Renal cortex interstitium (tissue), 15 donors: ENCODE data around the gene COQ5. TPM values are rescaled to one million over a fixed set of nuclear protein-coding genes. Genes with fewer than 3 reads are reported as not detected.

Experiments used
- DNase-seq, 11 donors: peaks; one replicate each; pipeline ENCODE4 v3.0.0-alpha.2; 2013; ENCODE audit warnings: low read depth in 9 of 11, low spot score in 4 of 11; ENCODE audit errors: extremely low read depth in 1 of 11
- long read RNA-seq, 16 experiments: transcript quantifications; one replicate each; lab custom pipeline, GENCODE V29; 2026
- polyA plus RNA-seq, 3 donors: library from polyadenylated mRNA; unstranded; fragments of 120-200 nt; gene quantifications; one replicate each; pipeline ENCODE4 v1.2.1, GENCODE V29; 2013; ENCODE audit not compliant: insufficient read length in 3 of 3

Gene COQ5
- polyA plus RNA-seq = 10 to 100 TPM; 62.1 to 63.6 (median 62.6) TPM
- long read RNA-seq, donor 1, transcript COQ5-201 (7 exons, 1,535 nt) = major isoform, 13 of 18 reads
- long read RNA-seq, donor 1, partial matches to known transcripts = 5 of 18 reads
- long read RNA-seq, donor 1, other reads (novel, unspliced or antisense) = 0 of 18 reads
- long read RNA-seq, donor 2, transcript COQ5-201 (7 exons, 1,535 nt) = major isoform, 12 of 115 reads
- long read RNA-seq, donor 2, partial matches to known transcripts = 103 of 115 reads
- long read RNA-seq, donor 2, other reads (novel, unspliced or antisense) = 0 of 115 reads
- long read RNA-seq, donor 3, transcript COQ5-201 (7 exons, 1,535 nt) = major isoform, 23 of 48 reads
- long read RNA-seq, donor 3, partial matches to known transcripts = 23 of 48 reads
- long read RNA-seq, donor 3, other reads (novel, unspliced or antisense) = 0 of 48 reads
- long read RNA-seq, donor 4, transcript COQ5-201 (7 exons, 1,535 nt) = major isoform, 14 of 113 reads
- long read RNA-seq, donor 4, partial matches to known transcripts = 84 of 113 reads
- long read RNA-seq, donor 4, other reads (novel, unspliced or antisense) = 15 of 113 reads
- long read RNA-seq, donor 5 = 0 reads
- long read RNA-seq, donor 6, transcript COQ5-201 (7 exons, 1,535 nt) = major isoform, 19 of 142 reads
- long read RNA-seq, donor 6, partial matches to known transcripts = 122 of 142 reads
- long read RNA-seq, donor 6, other reads (novel, unspliced or antisense) = 0 of 142 reads
- long read RNA-seq, donor 7, transcript COQ5-201 (7 exons, 1,535 nt) = major isoform, 15 of 37 reads
- long read RNA-seq, donor 7, partial matches to known transcripts = 22 of 37 reads
- long read RNA-seq, donor 7, other reads (novel, unspliced or antisense) = 0 of 37 reads
- long read RNA-seq, donor 8, transcript COQ5-201 (7 exons, 1,535 nt) = major isoform, 27 of 192 reads
- long read RNA-seq, donor 8, partial matches to known transcripts = 145 of 192 reads
- long read RNA-seq, donor 8, other reads (novel, unspliced or antisense) = 20 of 192 reads
- long read RNA-seq, donor 9, transcript COQ5-201 (7 exons, 1,535 nt) = major isoform, 23 of 38 reads
- long read RNA-seq, donor 9, partial matches to known transcripts = 15 of 38 reads
- long read RNA-seq, donor 9, other reads (novel, unspliced or antisense) = 0 of 38 reads
- long read RNA-seq, donor 10, transcript COQ5-201 (7 exons, 1,535 nt) = major isoform, 18 of 129 reads
- long read RNA-seq, donor 10, partial matches to known transcripts = 99 of 129 reads
- long read RNA-seq, donor 10, other reads (novel, unspliced or antisense) = 10 of 129 reads
- long read RNA-seq, donor 11, transcript COQ5-201 (7 exons, 1,535 nt) = major isoform, 7 of 24 reads
- long read RNA-seq, donor 11, partial matches to known transcripts = 17 of 24 reads
- long read RNA-seq, donor 11, other reads (novel, unspliced or antisense) = 0 of 24 reads
- long read RNA-seq, donor 12, transcript COQ5-201 (7 exons, 1,535 nt) = major isoform, 8 of 64 reads
- long read RNA-seq, donor 12, partial matches to known transcripts = 48 of 64 reads
- long read RNA-seq, donor 12, other reads (novel, unspliced or antisense) = 8 of 64 reads
- long read RNA-seq, donor 13 = 0 reads
- long read RNA-seq, donor 14, transcript COQ5-201 (7 exons, 1,535 nt) = major isoform, 21 of 118 reads
- long read RNA-seq, donor 14, partial matches to known transcripts = 86 of 118 reads
- long read RNA-seq, donor 14, other reads (novel, unspliced or antisense) = 11 of 118 reads
- long read RNA-seq, donor 15, transcript COQ5-201 (7 exons, 1,535 nt) = major isoform, 10 of 54 reads
- long read RNA-seq, donor 15, partial matches to known transcripts = 44 of 54 reads
- long read RNA-seq, donor 15, other reads (novel, unspliced or antisense) = 0 of 54 reads
- long read RNA-seq, donor 16, transcript COQ5-201 (7 exons, 1,535 nt) = major isoform, 53 of 309 reads
- long read RNA-seq, donor 16, partial matches to known transcripts = 248 of 309 reads
- long read RNA-seq, donor 16, other reads (novel, unspliced or antisense) = 6 of 309 reads

- DNase-seq = peak; percentile 83 to 94 (median 90)
Observed at GRCh38 chr12:120528861-120529525, at the start of gene COQ5. TSS of gene COQ5 (minus strand) at chr12:120529158. CDS start at chr12:120529141, 17 bp downstream.

GRCh38 chr12:120574106-120574505 lies 45.1 kb upstream of the COQ5 start:
- DNase-seq = no peak

GRCh38 chr12:120573560-120573959 lies 44.6 kb upstream of the COQ5 start:
- DNase-seq = no peak

- no peak for DNase-seq
Observed at GRCh38 chr12:120571299-120571698, 42.3 kb upstream of the COQ5 start.

- DNase-seq = no peak
Observed at GRCh38 chr12:120563495-120563894, 34.5 kb upstream of the COQ5 start.

- DNase-seq = no peak
Observed at GRCh38 chr12:120562906-120563305, 33.9 kb upstream of the COQ5 start.

- DNase-seq = no peak
Observed at GRCh38 chr12:120557589-120557988, 28.6 kb upstream of the COQ5 start.

GRCh38 chr12:120554678-120555077 lies 25.7 kb upstream of the COQ5 start:
- DNase-seq = no peak

GRCh38 chr12:120546050-120546386 lies 17.1 kb upstream of the COQ5 start:
- no peak for DNase-seq

- no peak for DNase-seq
Observed at GRCh38 chr12:120544691-120545090, 15.7 kb upstream of the COQ5 start.

GRCh38 chr12:120542166-120542565 lies 13.2 kb upstream of the COQ5 start:
- DNase-seq = no peak

GRCh38 chr12:120540445-120540844 lies 11.5 kb upstream of the COQ5 start:
- no peak for DNase-seq

GRCh38 chr12:120539303-120539702 lies 10.3 kb upstream of the COQ5 start:
- DNase-seq = no peak

- DNase-seq = peak in 1 of 11 donors; percentile 37
Observed at GRCh38 chr12:120538281-120539156, 9.6 kb upstream of the COQ5 start.

GRCh38 chr12:120537856-120538220 lies 8.9 kb upstream of the COQ5 start:
- DNase-seq = no peak

GRCh38 chr12:120536064-120536791 lies 7.3 kb upstream of the COQ5 start:
- DNase-seq = no peak
